Neural crest cell (in vitro differentiated cells): ENCODE measurements around the gene LARP1B. TPM values are rescaled to one million over a fixed set of nuclear protein-coding genes. Genes with fewer than 3 reads are reported as not detected.

Experiments used
- DNase-seq: peaks from one replicate; pipeline ENCODE4 v3.0.0; 2021; ENCODE audit warnings: low read depth, mixed read lengths, low spot score
- H3K27ac Mint-ChIP-seq: one replicate; pipeline ENCODE4 v1.8.0; 2021; ENCODE audit warnings: mild to moderate bottlenecking, mixed read lengths; ENCODE audit not compliant: unreplicated experiment
- H3K27me3 Mint-ChIP-seq: 2 replicates; pipeline ENCODE4 v1.8.0; 2021; ENCODE audit warnings: low read depth, mild to moderate bottlenecking, mixed read lengths
- H3K36me3 Mint-ChIP-seq: 2 replicates; pipeline ENCODE4 v1.8.0; 2021; ENCODE audit warnings: low read depth, mild to moderate bottlenecking, mixed read lengths
- H3K4me1 Mint-ChIP-seq: 2 replicates; pipeline ENCODE4 v1.8.0; 2021; ENCODE audit warnings: mixed read lengths
- H3K4me3 Mint-ChIP-seq: one replicate; pipeline ENCODE4 v1.8.0; 2021; ENCODE audit warnings: mild to moderate bottlenecking, mixed read lengths
- H3K9me3 Mint-ChIP-seq: 2 replicates; pipeline ENCODE4 v1.8.0; 2021; ENCODE audit warnings: mixed read lengths
- total RNA-seq: library from RNA; stranded (reverse); gene quantifications from 2 replicates; pipeline ENCODE4 v1.2.1, GENCODE V29; 2021
- TF ChIP-seq, protein P1 (sequence below): fragments of 200-600 bp; sonication (generic); conservative IDR thresholded peaks from 2 replicates; pipeline ENCODE4 v1.5.0; 2021; ENCODE audit warnings: antibody characterized with exemption, mild to moderate bottlenecking

Gene LARP1B
- total RNA-seq, 1 donor from 2014 or later, result 15.6 TPM

DNA sequence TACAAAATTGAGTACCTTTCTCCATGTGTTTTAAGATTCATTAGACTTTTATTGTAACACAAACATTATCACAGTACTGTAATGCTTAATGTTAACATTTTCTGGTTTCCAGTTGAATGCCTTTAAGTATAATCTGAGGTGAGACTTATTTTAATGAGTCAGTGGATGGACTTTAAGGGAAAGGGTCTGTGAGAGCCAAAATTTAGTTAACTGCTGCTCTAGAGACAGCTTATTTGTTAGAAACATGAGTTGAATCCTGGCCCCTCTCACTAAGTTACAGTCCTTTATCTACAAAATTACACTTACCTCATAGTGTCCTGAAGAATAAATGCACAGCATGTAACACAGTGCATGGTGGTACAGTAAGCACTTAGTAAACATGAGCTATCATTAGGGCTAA is 160.5 kb downstream of the LARP1B start:
- peaks cover 3% of the 10 kb centered on the region for H3K36me3 Mint-ChIP-seq

DNA sequence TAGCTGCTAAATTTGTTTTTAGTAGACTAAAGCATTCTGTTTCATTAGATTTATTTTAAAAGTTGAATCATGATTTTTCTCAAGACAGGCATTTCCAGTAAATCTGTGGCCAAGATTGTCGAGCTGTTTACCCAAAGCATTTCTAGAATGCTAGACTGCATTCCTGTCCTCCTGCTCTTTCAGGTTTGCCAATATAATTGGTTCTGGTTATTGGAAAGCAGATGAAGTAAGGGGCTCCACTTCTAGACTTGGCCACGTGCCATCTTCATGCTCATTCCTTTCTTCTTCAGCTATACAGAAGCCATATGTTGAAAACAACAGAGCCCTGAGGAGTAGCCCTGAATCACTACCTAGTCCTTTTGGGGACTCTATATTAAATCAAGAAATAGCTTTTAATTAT is 164.0 kb downstream of the LARP1B start:
- Mint-ChIP-seq H3K9me3 (peaks cover 4% of the 10 kb centered on the region), H3K4me3 (no peak overlapping the region), H3K36me3 (peaks cover 2% of the 10 kb centered on the region), H3K27me3 (no peaks in the 10 kb centered on the region), H3K4me1 (peaks cover 15% of the 10 kb centered on the region), H3K27ac (no peak overlapping the region)
- DNase-seq, result no peak
- TF ChIP-seq, protein P1, sequence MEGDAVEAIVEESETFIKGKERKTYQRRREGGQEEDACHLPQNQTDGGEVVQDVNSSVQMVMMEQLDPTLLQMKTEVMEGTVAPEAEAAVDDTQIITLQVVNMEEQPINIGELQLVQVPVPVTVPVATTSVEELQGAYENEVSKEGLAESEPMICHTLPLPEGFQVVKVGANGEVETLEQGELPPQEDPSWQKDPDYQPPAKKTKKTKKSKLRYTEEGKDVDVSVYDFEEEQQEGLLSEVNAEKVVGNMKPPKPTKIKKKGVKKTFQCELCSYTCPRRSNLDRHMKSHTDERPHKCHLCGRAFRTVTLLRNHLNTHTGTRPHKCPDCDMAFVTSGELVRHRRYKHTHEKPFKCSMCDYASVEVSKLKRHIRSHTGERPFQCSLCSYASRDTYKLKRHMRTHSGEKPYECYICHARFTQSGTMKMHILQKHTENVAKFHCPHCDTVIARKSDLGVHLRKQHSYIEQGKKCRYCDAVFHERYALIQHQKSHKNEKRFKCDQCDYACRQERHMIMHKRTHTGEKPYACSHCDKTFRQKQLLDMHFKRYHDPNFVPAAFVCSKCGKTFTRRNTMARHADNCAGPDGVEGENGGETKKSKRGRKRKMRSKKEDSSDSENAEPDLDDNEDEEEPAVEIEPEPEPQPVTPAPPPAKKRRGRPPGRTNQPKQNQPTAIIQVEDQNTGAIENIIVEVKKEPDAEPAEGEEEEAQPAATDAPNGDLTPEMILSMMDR, result no peak

More for the DNA sequence above, 160.5 kb downstream of the LARP1B start:
- no peak for DNase-seq
- H3K4me1 Mint-ChIP-seq, result no peaks in the 10 kb centered on the region
- no peak overlapping the region for H3K4me3 Mint-ChIP-seq
- TF ChIP-seq, protein P1, result no peak
- no peaks in the 10 kb centered on the region for H3K27me3 Mint-ChIP-seq
- H3K27ac Mint-ChIP-seq, result no peak overlapping the region
- no peaks in the 10 kb centered on the region for H3K9me3 Mint-ChIP-seq

DNA sequence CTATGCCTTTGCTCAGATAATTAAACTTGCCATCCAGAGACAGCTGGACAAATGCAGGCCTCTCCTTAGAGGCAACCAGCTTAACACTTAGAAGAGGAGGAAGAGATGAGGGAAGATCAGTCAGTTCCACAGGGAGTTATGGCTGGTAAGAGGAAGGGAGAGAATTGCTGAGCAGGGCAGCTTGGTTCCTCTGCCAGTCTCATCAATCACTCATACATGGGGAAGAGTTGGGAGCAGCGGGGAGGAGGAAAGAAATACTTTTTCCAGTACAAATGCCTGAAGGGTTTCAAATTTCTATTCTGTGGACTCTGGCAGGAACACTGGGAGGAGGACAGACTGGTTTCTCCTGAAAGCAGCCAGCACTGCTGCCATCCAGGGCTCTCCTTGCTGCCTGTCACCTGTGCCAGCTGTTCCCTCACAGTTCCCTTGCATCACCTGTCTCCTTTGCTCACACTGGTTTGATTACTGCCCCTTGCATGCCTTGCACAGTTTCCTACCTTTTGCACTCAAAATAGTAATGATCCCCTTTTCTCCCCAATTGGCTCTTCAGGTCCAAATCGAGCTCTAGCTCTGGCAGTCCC is 167.0 kb downstream of the LARP1B start:
- H3K27ac Mint-ChIP-seq, result no peak overlapping the region
- TF ChIP-seq, protein P1, result no peak
- no peaks in the 10 kb centered on the region for H3K36me3 Mint-ChIP-seq
- no peak overlapping the region for H3K4me3 Mint-ChIP-seq
- H3K27me3 Mint-ChIP-seq, result no peaks in the 10 kb centered on the region
- DNase-seq, result no peak
- peaks cover 15% of the 10 kb centered on the region for H3K4me1 Mint-ChIP-seq
- H3K9me3 Mint-ChIP-seq, result peaks cover 7% of the 10 kb centered on the region

DNA sequence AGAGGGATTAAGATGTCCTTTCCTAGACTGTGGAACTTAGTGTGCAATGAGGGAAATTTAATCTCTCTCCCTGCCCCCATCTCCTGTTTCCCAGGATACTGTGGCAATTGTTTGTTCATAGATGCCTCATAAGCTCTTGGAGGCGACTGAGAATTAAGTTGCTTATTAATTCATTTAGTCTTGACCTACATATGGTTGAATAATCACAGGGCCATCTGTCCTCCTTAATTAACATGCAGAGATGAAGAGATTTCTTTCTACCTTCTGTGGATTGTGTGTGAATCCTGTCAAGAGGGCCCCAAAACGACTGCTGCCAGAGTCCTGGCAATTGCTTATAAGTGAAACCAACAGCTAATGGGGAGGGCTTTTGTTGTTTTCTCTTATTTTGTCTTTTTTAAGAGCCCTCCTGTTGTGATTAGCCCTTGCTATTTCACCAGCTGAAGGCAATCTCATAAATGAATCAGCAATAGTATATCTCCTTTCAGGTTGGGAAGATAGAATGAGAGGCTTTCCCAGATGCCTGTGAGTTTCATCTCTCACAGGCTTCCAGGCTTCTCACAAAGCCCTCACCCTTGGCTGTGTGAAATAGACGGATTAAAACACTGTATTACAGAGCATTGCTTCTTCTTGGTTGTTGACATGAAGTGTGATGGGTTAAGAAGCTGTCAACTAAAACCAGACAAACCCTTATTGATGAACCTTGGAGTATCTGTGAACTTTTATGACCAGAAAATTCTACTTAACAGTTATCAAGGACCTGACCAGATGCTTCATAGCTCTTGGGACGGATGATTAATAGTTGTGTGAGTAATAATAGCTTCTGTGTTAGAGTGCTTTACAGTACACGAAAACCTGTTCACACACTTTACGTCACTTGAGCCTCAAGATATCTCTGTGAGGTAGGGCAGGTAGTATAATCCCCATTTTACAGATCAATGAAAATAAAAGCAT is 168.0 kb downstream of the LARP1B start:
- Mint-ChIP-seq H3K36me3 (no peaks in the 10 kb centered on the region), H3K9me3 (peaks cover 7% of the 10 kb centered on the region), H3K27me3 (no peaks in the 10 kb centered on the region), H3K4me1 (peaks cover 15% of the 10 kb centered on the region), H3K27ac (no peak overlapping the region), H3K4me3 (no peak overlapping the region)
- DNase-seq, result no peak
- TF ChIP-seq, protein P1, result no peak

DNA sequence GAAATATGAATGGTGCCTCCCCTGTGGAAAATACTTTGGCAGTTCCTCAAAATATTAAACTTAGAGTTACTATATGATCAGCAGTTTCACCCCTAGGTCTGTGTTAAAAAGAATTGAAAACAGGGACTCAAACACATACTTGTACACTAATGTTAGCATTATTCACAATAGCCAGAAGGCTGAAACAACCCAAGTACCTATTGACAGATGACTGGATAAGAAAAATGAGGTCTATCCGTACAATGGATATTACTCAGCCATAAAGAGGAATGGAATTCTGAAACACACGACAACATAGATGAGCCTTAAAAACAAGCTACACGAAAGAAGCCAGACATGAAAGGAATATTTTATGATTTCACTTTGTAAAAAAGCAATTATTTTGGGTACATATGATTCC is 171.6 kb downstream of the LARP1B start:
- TF ChIP-seq, protein P1, result no peak
- Mint-ChIP-seq H3K27ac (no peak overlapping the region), H3K27me3 (no peaks in the 10 kb centered on the region), H3K9me3 (peaks cover 14% of the 10 kb centered on the region), H3K4me3 (no peak overlapping the region), H3K36me3 (peaks cover 2% of the 10 kb centered on the region), H3K4me1 (peaks cover 13% of the 10 kb centered on the region)
- no peak for DNase-seq
